Stimulated activated memory B cell treated with anti-CD40 and anti-IgM and Interleukin-4, amounts not matched to agents 10 μg/mL and 1 μg/mL and 100 μg/mL, for 72 hours (primary cell): ENCODE data around the gene CLSTN2.
A peak's percentile ranks its signal among the peaks of the same experiment; 100 is the strongest.

Source experiments
- ATAC-seq: fragments of 150-1000 bp; cut with Tn5 transposase; 2 replicates; pipeline ENCODE4 v1.10.0; 2021
- H3K27ac Mint-ChIP-seq: one replicate; pipeline ENCODE4 v1.8.0; 2022; ENCODE audit warnings: mild to moderate bottlenecking, mixed read lengths
- H3K27me3 Mint-ChIP-seq: one replicate; pipeline ENCODE4 v1.8.0; 2022; ENCODE audit warnings: mixed read lengths
- H3K36me3 Mint-ChIP-seq: one replicate; pipeline ENCODE4 v1.8.0; 2022; ENCODE audit warnings: mixed read lengths
- H3K4me1 Mint-ChIP-seq: one replicate; pipeline ENCODE4 v1.8.0; 2022; ENCODE audit warnings: mixed read lengths
- H3K4me3 Mint-ChIP-seq: one replicate; pipeline ENCODE4 v1.8.0; 2022; ENCODE audit warnings: mild to moderate bottlenecking, moderate library complexity, mixed read lengths
- H3K9me3 Mint-ChIP-seq: one replicate; pipeline ENCODE4 v1.8.0; 2022; ENCODE audit warnings: mixed read lengths

The CLSTN2 gene

GRCh38 chr3:139935016-139935865 lies at the start of gene CLSTN2:
CLSTN2 (plus strand) TSS chr3:139935185.
- no peak within 1 kb of the TSS for H3K27ac Mint-ChIP-seq
- ATAC-seq: peak; percentile 32
- H3K9me3 Mint-ChIP-seq: no peaks in the 10 kb centered on the region
- no peak within 1 kb of the TSS for H3K4me3 Mint-ChIP-seq
- peaks cover 34% of the 10 kb centered on the region for H3K27me3 Mint-ChIP-seq
- peaks cover 18% of the 10 kb centered on the region for H3K4me1 Mint-ChIP-seq
- H3K36me3 Mint-ChIP-seq: no peaks in the 10 kb centered on the region

GRCh38 chr3:139887431-139887830 lies 47.6 kb upstream of the CLSTN2 start:
- H3K27ac Mint-ChIP-seq: no peak overlapping the region
- peaks cover 7% of the 10 kb centered on the region for H3K9me3 Mint-ChIP-seq
- H3K27me3 Mint-ChIP-seq: no peaks in the 10 kb centered on the region
- H3K4me1 Mint-ChIP-seq: no peaks in the 10 kb centered on the region
- no peak for ATAC-seq
- no peaks in the 10 kb centered on the region for H3K36me3 Mint-ChIP-seq
- no peak overlapping the region for H3K4me3 Mint-ChIP-seq

GRCh38 chr3:139888561-139889140 lies 46.3 kb upstream of the CLSTN2 start:
- H3K4me1 Mint-ChIP-seq: no peaks in the 10 kb centered on the region
- H3K36me3 Mint-ChIP-seq: no peaks in the 10 kb centered on the region
- no peak overlapping the region for H3K27ac Mint-ChIP-seq
- ATAC-seq: no peak
- no peak overlapping the region for H3K4me3 Mint-ChIP-seq
- H3K27me3 Mint-ChIP-seq: no peaks in the 10 kb centered on the region
- H3K9me3 Mint-ChIP-seq: peaks cover 6% of the 10 kb centered on the region

GRCh38 chr3:139893267-139893962 lies 41.6 kb upstream of the CLSTN2 start:
- Mint-ChIP-seq H3K9me3 (peaks cover 3% of the 10 kb centered on the region), H3K27ac (no peak overlapping the region), H3K36me3 (no peaks in the 10 kb centered on the region), H3K4me3 (no peak overlapping the region), H3K27me3 (no peaks in the 10 kb centered on the region), H3K4me1 (no peaks in the 10 kb centered on the region)
- no peak for ATAC-seq

GRCh38 chr3:139893963-139894642 lies 40.9 kb upstream of the CLSTN2 start:
- no peak overlapping the region for H3K27ac Mint-ChIP-seq
- peak; percentile 43 for ATAC-seq
- H3K9me3 Mint-ChIP-seq: no peaks in the 10 kb centered on the region
- no peaks in the 10 kb centered on the region for H3K4me1 Mint-ChIP-seq
- no peak overlapping the region for H3K4me3 Mint-ChIP-seq
- H3K27me3 Mint-ChIP-seq: no peaks in the 10 kb centered on the region
- H3K36me3 Mint-ChIP-seq: no peaks in the 10 kb centered on the region

GRCh38 chr3:139894643-139894989 lies 40.4 kb upstream of the CLSTN2 start:
- no peaks in the 10 kb centered on the region for H3K27me3 Mint-ChIP-seq
- H3K4me3 Mint-ChIP-seq: no peak overlapping the region
- H3K4me1 Mint-ChIP-seq: no peaks in the 10 kb centered on the region
- H3K36me3 Mint-ChIP-seq: no peaks in the 10 kb centered on the region
- no peak for ATAC-seq
- no peak overlapping the region for H3K27ac Mint-ChIP-seq
- H3K9me3 Mint-ChIP-seq: peaks cover 2% of the 10 kb centered on the region

GRCh38 chr3:139897759-139898158 lies 37.2 kb upstream of the CLSTN2 start:
- Mint-ChIP-seq H3K4me1 (no peaks in the 10 kb centered on the region), H3K9me3 (peaks cover 2% of the 10 kb centered on the region), H3K4me3 (no peak overlapping the region), H3K27ac (no peak overlapping the region), H3K27me3 (no peaks in the 10 kb centered on the region), H3K36me3 (no peaks in the 10 kb centered on the region)
- no peak for ATAC-seq

- no peaks in the 10 kb centered on the region for H3K4me1 Mint-ChIP-seq
- H3K9me3 Mint-ChIP-seq: no peaks in the 10 kb centered on the region
- no peak for ATAC-seq
- H3K4me3 Mint-ChIP-seq: no peak overlapping the region
- no peak overlapping the region for H3K27ac Mint-ChIP-seq
- no peaks in the 10 kb centered on the region for H3K36me3 Mint-ChIP-seq
- no peaks in the 10 kb centered on the region for H3K27me3 Mint-ChIP-seq
Observed at GRCh38 chr3:139906418-139906817, 28.6 kb upstream of the CLSTN2 start.

- Mint-ChIP-seq H3K36me3 (no peaks in the 10 kb centered on the region), H3K27ac (no peak overlapping the region), H3K27me3 (no peaks in the 10 kb centered on the region), H3K9me3 (peaks cover 8% of the 10 kb centered on the region), H3K4me1 (no peaks in the 10 kb centered on the region), H3K4me3 (no peak overlapping the region)
- ATAC-seq: no peak
Observed at GRCh38 chr3:139909811-139910210, 25.2 kb upstream of the CLSTN2 start.

- ATAC-seq: no peak
- H3K4me1 Mint-ChIP-seq: no peaks in the 10 kb centered on the region
- no peak overlapping the region for H3K27ac Mint-ChIP-seq
- H3K36me3 Mint-ChIP-seq: no peaks in the 10 kb centered on the region
- no peak overlapping the region for H3K4me3 Mint-ChIP-seq
- H3K27me3 Mint-ChIP-seq: no peaks in the 10 kb centered on the region
- H3K9me3 Mint-ChIP-seq: peaks cover 11% of the 10 kb centered on the region
Observed at GRCh38 chr3:139916271-139916670, 18.7 kb upstream of the CLSTN2 start.

- ATAC-seq: peak; percentile 16
- H3K27ac Mint-ChIP-seq: no peak overlapping the region
- H3K9me3 Mint-ChIP-seq: peaks cover 8% of the 10 kb centered on the region
- no peaks in the 10 kb centered on the region for H3K27me3 Mint-ChIP-seq
- no peak overlapping the region for H3K4me3 Mint-ChIP-seq
- H3K36me3 Mint-ChIP-seq: no peaks in the 10 kb centered on the region
- H3K4me1 Mint-ChIP-seq: no peaks in the 10 kb centered on the region
Observed at GRCh38 chr3:139917226-139917785, 17.7 kb upstream of the CLSTN2 start.

GRCh38 chr3:139928708-139929505 lies 6.1 kb upstream of the CLSTN2 start:
- Mint-ChIP-seq H3K27me3 (peaks cover 18% of the 10 kb centered on the region), H3K4me1 (no peaks in the 10 kb centered on the region)

GRCh38 chr3:139930211-139930610 lies 4.8 kb upstream of the CLSTN2 start:
- Mint-ChIP-seq H3K27me3 (peaks cover 29% of the 10 kb centered on the region), H3K9me3 (no peaks in the 10 kb centered on the region)
- ATAC-seq: no peak

More at GRCh38 chr3:139928708-139929505, 6.1 kb upstream of the CLSTN2 start:
- no peak for ATAC-seq
- H3K4me3 Mint-ChIP-seq: no peak overlapping the region
- H3K36me3 Mint-ChIP-seq: no peaks in the 10 kb centered on the region
- no peak overlapping the region for H3K27ac Mint-ChIP-seq
- H3K9me3 Mint-ChIP-seq: no peaks in the 10 kb centered on the region

GRCh38 chr3:139933766-139934165 lies 1.2 kb upstream of the CLSTN2 start:
- no peak overlapping the region for H3K4me3 Mint-ChIP-seq

More at GRCh38 chr3:139930211-139930610, 4.8 kb upstream of the CLSTN2 start:
- H3K36me3 Mint-ChIP-seq: no peaks in the 10 kb centered on the region
- no peak overlapping the region for H3K4me3 Mint-ChIP-seq
- H3K4me1 Mint-ChIP-seq: peaks cover 5% of the 10 kb centered on the region
- H3K27ac Mint-ChIP-seq: no peak overlapping the region

More at GRCh38 chr3:139933766-139934165, 1.2 kb upstream of the CLSTN2 start:
- no peak overlapping the region for H3K27ac Mint-ChIP-seq
- peaks cover 34% of the 10 kb centered on the region for H3K27me3 Mint-ChIP-seq
- H3K4me1 Mint-ChIP-seq: peaks cover 18% of the 10 kb centered on the region
- H3K36me3 Mint-ChIP-seq: no peaks in the 10 kb centered on the region
- ATAC-seq: no peak
- H3K9me3 Mint-ChIP-seq: no peaks in the 10 kb centered on the region
